ENCODE data around the gene CALML3.

Gene CALML3

GRCh38 chr10:5545011-5545410 is 20.2 kb downstream of the CALML3 start:
- no peak for DNase-seq

DNA sequence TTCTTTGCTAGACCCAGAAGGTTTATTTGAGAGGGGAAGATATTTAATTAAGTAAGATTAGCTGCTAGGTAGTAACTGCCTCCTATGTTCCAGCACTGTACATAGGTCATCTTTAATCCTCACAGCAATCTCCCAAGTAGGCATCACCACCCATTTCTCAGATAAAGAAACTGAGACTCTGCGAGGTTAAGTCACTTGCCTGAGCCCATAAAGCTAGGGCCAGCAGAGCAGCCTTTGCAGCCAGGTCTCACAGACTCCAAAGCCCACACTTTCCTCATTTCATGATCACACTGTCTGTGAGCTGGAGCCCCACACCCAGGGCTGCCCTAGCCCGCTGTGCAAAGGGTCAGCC is 20.6 kb downstream of the CALML3 start:
- no peak for DNase-seq

DNA sequence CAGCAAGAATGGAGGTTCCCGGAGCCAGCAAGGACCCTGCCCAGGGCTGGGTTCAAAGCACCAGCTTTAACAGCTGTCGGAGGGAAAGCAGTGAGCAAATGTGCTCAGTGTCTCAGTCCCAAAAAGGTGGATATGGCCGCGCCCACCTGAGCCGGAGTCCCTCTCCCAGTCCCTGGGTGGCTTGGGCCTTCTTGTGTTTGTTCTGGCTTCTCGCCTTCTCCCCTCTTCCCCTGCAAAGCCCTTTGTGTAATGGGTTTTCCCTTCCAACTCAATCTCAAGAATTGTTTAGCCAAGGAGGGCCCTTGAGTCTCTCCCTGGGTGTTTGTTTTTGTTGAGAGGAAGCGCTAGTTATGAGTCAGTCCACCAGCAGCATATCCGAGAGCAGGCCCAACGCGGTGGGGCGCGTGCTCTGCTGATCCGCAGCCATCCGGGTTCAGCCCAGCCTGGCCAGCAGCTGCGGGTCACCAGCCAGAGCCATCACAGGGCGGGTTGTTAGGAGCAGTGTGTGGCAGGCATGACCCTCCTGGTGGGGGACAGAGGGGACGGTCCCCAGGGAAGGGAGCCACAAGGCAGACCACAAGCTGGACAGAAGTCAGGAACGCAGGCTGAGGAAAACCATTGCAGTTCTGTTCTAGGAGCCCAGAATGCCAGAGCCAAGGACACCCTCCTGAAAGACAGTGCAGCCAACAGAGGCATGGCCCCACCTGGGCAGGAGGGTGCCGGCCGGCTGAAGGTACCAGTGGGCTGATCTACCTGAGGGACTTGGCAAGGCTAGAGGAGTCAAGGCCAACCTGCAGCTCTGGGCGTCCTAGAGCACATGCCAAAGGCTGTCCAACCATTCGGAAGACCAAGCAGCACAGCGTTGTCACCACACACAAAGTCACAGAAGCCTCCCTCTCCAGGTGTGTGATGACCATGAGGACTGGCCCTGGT is 21.3 kb downstream of the CALML3 start:
- DNase-seq: no peak

- DNase-seq: no peak
These were observed 22.3 kb downstream of the CALML3 start for GRCh38 chr10:5546891-5547680.

DNA sequence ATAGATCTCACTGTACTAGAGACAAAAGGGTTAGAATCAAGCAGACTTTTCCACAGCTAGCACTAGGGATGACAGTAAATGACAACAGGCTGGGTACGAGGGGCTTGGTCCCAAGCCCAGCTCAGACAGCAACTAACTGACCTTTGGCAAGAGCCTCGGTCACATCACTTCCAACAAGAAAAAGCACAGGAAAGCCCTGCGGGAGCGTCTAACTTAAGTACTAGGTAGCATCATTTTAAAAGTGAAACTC is 22.8 kb downstream of the CALML3 start:
- no peak for DNase-seq

GRCh38 chr10:5547931-5548660 is 23.3 kb downstream of the CALML3 start:
- no peak for DNase-seq

DNA sequence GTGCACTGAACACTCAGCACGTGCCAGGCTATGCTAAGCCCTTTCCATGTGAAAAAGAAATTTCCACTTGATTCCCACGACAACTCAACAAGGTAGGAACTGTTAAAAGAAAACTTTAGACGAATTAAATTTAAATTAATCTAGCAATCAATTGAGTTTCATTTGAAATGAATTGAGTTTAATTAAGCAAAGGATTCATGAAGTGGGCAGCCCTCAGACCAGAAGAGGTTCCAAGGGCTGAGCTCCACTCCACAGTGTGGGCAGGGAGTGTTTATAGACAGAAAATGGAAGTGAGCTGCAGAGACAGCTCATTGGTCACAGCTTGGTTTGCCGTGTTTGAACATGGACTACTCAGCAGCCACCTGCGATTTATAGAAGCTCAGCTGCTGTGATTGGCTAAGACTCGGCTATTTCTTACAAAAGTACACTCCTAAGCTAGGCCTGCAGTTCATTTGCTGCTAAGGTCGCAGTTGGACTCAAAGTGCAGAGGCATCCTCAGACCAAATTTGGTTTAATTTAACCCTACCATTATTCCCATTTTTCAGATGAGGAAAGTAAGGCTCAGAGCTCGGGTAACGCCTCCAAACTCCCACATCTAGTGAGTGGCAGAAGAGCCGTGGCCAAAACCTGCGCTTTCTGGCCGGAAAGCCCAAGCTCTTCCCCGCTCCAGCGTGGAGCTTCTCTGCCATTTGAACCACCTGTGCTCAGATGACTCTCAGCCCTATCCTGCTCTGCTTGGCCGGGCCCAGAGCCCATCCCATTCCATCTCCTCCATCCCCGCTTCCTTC is 24.9 kb downstream of the CALML3 start:
- no peak for DNase-seq

- no peak for DNase-seq
These were observed 25.4 kb downstream of the CALML3 start for GRCh38 chr10:5550250-5550545.

- DNase-seq: no peak
These were observed 26.1 kb downstream of the CALML3 start for GRCh38 chr10:5550621-5551530.

DNA sequence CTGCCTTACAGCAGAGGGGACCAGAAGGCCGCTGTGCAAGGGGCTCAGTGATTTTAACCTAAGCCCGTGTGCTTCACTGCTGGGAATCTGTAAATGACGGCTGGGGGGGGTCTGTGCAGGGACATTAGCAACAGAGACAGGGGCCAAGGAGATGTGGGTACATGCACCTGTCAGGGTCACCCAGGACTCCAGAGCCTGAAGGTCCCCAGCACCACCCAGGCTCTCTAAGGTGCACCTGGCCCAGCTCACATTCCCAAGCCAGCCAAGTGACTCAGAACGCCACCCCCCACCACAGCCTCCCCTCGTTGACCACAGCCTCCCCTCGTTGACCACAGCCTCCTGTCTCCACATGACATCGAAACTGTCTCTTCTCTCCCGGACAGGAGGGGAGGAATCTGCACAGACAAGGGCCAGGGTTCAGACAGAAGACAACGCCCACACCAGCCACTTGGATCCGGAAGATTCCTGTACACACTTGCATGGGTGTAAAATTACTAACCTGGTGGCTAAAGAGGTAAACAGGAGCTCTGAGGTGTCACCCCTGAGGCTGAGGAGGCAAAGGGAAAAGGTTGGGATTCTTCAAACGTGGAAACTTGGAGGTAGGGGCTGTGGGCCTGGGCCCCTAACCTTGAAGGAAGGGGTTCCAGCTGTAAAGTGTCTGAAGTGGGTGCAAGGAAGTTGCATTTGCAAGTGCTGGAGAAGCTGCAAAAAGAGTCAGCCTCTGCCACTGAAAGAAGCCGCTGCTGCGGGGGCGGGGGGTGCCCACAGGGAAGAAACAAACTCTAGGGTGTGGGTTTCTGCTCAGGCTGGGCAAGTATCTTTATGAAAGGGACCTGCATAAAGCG is 27.0 kb downstream of the CALML3 start:
- peak in 3 of 6 experiments; percentile 7 to 50 (median 35) for DNase-seq

- DNase-seq: no peak
These were observed 27.9 kb downstream of the CALML3 start for GRCh38 chr10:5552376-5553321.

DNA sequence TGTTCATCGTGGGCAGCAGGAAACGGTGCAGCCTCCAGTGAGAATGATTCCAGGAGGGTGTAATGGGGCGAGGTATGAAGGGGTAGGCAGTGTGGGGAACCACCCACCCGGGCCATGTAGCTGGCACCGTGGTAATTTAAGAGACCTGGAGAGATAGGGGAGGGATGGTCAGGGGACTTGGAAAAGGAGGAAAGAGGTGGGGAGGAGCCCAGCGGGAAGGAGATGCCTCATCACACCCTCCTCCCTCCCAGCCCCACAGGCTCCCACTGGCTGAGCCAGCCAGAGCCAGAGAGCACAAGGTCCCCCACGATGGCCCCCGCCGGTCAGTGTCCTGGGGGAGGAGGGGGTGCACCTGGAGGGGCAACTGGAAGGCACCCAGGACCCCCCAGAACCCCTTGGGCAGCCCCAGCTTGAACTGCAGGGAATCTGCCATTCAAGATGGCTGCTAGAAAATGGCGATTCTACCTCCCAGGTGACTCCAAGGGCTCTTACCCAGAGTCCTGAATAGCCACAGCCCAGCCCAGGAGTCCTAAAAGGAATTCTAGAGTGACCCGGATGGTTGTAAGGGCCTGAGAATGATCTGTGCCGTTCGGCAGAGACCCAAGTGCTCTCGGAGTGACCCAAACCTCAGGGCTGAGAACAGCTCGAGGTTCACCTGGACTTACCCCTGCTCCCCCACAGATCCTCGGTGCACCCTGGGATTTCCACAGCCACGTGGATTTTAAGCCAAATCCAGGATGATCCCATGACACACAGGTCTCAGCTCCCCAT is 28.8 kb downstream of the CALML3 start:
- DNase-seq: no peak

GRCh38 chr10:5555021-5555510 is 30.3 kb downstream of the CALML3 start:
- DNase-seq: no peak

DNA sequence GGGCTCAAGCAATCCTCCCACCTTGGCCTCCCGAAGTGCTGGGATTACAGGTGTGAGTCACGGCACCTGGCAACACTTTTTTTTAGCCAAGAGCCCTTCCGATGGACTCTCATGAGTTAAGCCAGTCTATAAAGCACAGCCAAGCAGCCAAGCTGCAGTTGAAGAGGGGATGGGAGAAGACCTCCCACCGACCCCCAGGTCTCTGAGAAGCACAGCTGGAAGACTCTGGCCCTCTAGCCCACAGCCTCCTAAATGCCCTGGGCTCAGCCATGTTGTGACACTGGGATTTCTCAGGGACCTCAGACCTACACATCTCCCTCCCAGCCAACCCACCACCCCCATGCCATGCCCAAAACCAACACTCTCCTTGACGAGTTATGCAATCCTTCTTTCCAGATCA is 31.1 kb downstream of the CALML3 start:
- no peak for DNase-seq

DNA sequence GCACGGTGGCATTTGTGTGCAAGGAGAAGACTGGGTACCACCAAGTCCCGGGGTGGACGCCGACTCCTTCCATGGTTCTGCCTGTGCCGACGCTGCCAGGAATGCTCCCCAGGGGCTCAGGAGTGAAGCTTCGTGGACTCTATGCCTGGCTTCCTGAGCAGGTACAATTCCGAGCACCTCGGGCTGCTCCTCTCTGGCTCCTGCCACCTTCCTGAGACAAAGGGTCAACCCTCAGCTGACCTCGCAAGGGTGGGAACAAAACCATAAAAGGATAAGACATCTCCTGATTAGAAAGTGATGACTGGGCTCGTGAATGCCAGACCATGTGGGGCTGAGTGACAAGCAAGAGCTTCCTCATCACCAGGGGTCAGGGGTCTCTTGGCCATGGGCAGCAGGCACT is 31.8 kb downstream of the CALML3 start:
- DNase-seq: no peak

- no peak for DNase-seq
These were observed 32.4 kb downstream of the CALML3 start for GRCh38 chr10:5557040-5557721.

DNA sequence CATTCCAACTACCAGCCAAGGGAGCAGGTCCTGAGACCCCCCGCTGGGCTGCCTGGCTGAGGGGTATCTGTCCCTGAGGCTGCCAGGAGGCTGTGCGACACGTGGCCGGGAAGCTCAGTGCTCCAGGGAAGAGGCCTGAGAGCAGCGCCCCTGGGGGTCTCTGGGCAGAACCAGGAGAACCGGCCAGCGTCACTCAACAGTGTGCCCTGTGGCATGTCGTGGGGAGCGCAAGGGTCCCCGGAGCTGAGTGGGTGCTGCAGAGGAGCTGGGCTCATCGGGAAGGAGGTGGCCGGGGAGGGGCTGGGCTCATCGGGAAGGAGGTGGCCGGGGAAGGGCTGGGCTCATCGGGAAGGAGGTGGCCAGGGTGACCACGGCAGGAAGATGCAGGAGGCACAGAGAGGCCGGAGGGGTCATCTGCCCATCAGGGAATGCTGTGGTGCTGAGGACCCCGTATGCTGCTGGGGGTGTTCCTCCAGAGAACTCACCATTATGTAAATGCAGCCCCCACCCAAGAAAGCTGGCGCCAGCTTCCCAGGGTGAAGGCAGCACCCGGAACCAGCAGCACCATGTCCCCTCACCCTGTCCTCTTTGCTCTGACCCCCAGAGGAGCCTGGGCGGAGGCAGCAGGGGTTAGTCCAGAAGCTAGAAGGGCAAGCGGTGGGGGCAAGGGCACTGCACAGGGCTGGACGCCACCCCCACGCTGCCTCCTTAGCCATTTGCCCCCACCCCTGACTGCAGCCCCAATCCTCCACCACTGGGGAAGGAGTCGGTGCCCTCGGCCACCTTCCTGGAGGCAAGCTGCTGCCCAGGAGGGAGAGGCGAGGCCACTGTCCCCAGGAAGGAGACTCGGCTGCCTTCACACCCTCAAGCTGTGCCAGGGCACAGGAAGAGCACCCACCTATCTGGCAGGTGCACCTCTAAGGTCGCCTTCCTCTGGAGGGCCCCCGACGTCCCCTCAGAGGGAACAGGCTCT is 33.3 kb downstream of the CALML3 start:
- no peak for DNase-seq
